Left cardiac atrium (tissue), 4 donors: ENCODE data around the gene FBXO21. TPM values are rescaled to one million over a fixed set of nuclear protein-coding genes. Genes with fewer than 3 reads are reported as not detected.

Experiments used
- ATAC-seq, 2 donors: fragments of 200-7000 bp; cut with Tn5 transposase; one replicate each; pipeline ENCODE4 v1.9.1; 2020; ENCODE audit warnings: mild to moderate bottlenecking in 2 of 2, moderate library complexity in 2 of 2
- DNase-seq: peaks from one replicate; pipeline ENCODE4 v3.0.0-alpha.2; 2020
- intact Hi-C, 2 donors: fragments of 100-400 bp; cut with DNase I; formaldehyde crosslinking; loops; one replicate each; pipeline versions ENCODE4 v1.14.1 to v1.15.1; 2022 to 2023
- total RNA-seq, 2 donors: library from RNA; stranded (reverse); fragmentation: NEBNext Ultra II Directional; extraction: Animal tissue kit (Norgen Biotek cat#: 25700); gene quantifications; one replicate each; pipeline ENCODE4 v1.2.1, GENCODE V29; 2021
- donor health status: DM: no; HTN: yes; CAD: no.
- donor health status: DM: no; HTN: yes; CAD: no; lungs with severe emphysema.
- donor health status: DM: yes; HTN: yes; CAD: no.
- donor health status: Dilated cardiomyopathy.

Gene FBXO21
- total RNA-seq, 2 donors from 2014 or later: 36.5 to 41.8 TPM

GRCh38 chr12:117148642-117149041 lies 41.6 kb downstream of the FBXO21 start:
- intact Hi-C loops: no loop called here
- no peak for DNase-seq

GRCh38 chr12:117147639-117148038 lies 42.6 kb downstream of the FBXO21 start:
- intact Hi-C loops: no loop called here
- no peak for ATAC-seq
- DNase-seq: no peak

More at GRCh38 chr12:117148642-117149041, 41.6 kb downstream of the FBXO21 start:
- ATAC-seq: no peak

- DNase-seq: no peak
- ATAC-seq: no peak
- intact Hi-C loops: no loop called here
Observed at GRCh38 chr12:117145597-117146154, 44.6 kb downstream of the FBXO21 start.

- intact Hi-C loops: no loop called here
- ATAC-seq: no peak
- no peak for DNase-seq
Observed at GRCh38 chr12:117144599-117144998, 45.7 kb downstream of the FBXO21 start.

GRCh38 chr12:117143008-117143532 lies 47.2 kb downstream of the FBXO21 start:
- ATAC-seq (no peak), DNase-seq (no peak)
- intact Hi-C loops: no loop called here

GRCh38 chr12:117142094-117142493 lies 48.2 kb downstream of the FBXO21 start:
- DNase-seq (no peak), ATAC-seq (no peak)
- intact Hi-C loops: no loop called here

- no peak for DNase-seq
- intact Hi-C loops: no loop called here
- ATAC-seq: peak; percentile 40 to 41
Observed at GRCh38 chr12:117141097-117141898, 49.0 kb downstream of the FBXO21 start.

GRCh38 chr12:117140397-117141096 lies 49.7 kb downstream of the FBXO21 start:
- DNase-seq (no peak), ATAC-seq (peak; percentile 47 to 83)
- intact Hi-C loops: no loop called here

- no peak for ATAC-seq
- intact Hi-C loops: no loop called here
Observed at GRCh38 chr12:117139025-117139717, 51.1 kb downstream of the FBXO21 start.

GRCh38 chr12:117134721-117135120 lies 55.5 kb downstream of the FBXO21 start:
- no peak for DNase-seq
- intact Hi-C loops: no loop called here

More at GRCh38 chr12:117139025-117139717, 51.1 kb downstream of the FBXO21 start:
- DNase-seq: no peak

GRCh38 chr12:117134059-117134458 lies 56.2 kb downstream of the FBXO21 start:
- ATAC-seq: no peak
- DNase-seq: no peak

More at GRCh38 chr12:117134721-117135120, 55.5 kb downstream of the FBXO21 start:
- ATAC-seq: no peak

GRCh38 chr12:117130801-117131200 lies 59.5 kb downstream of the FBXO21 start:
- no peak for ATAC-seq
- DNase-seq: no peak

More at GRCh38 chr12:117134059-117134458, 56.2 kb downstream of the FBXO21 start:
- intact Hi-C loops: no loop called here

GRCh38 chr12:117129391-117129790 lies 60.9 kb downstream of the FBXO21 start:
- intact Hi-C loops: loop anchor here in 1 of 2 donors (10.0 kb wide), 1 partner anchor 425 kb away; no protein-coding TSS in a partner anchor
- DNase-seq (no peak), ATAC-seq (no peak)

More at GRCh38 chr12:117130801-117131200, 59.5 kb downstream of the FBXO21 start:
- intact Hi-C loops: no loop called here

- ATAC-seq (no peak), DNase-seq (no peak)
- intact Hi-C loops: loop anchor here in 1 of 2 donors (10.0 kb wide), 1 partner anchor 423 kb away; no protein-coding TSS in a partner anchor
Observed at GRCh38 chr12:117127933-117128823, 62.1 kb downstream of the FBXO21 start.

GRCh38 chr12:117126335-117126734 lies 63.9 kb downstream of the FBXO21 start:
- intact Hi-C loops: loop anchor here in 1 of 2 donors (10.0 kb wide), 1 partner anchor 422 kb away; no protein-coding TSS in a partner anchor
- ATAC-seq: no peak
- no peak for DNase-seq

GRCh38 chr12:117125767-117126166 lies 64.5 kb downstream of the FBXO21 start:
- ATAC-seq: no peak
- DNase-seq: no peak
- intact Hi-C loops: loop anchor here in 1 of 2 donors (10.0 kb wide), 1 partner anchor 421 kb away; no protein-coding TSS in a partner anchor

- ATAC-seq: no peak
- intact Hi-C loops: loop anchor here in 1 of 2 donors (10.0 kb wide), 1 partner anchor 420 kb away; no protein-coding TSS in a partner anchor
- no peak for DNase-seq
Observed at GRCh38 chr12:117125272-117125613, 65.0 kb downstream of the FBXO21 start.
